ENCODE measurements around the gene AURKB. TPM values are rescaled to one million over a fixed set of nuclear protein-coding genes. Genes with fewer than 3 reads are reported as not detected.

Gene AURKB
- total RNA-seq, 4 donors from 2014 or later, result 2.3 TPM; not detected in 3

- Histone ChIP-seq H3K27me3 (no peaks in the 10 kb centered on the region), H3K4me1 (peaks cover 36 to 41% of the 10 kb centered on the region in 2 donors), H3K36me3 (peaks cover 0 to 19% of the 10 kb centered on the region in 2 donors), H3K4me3 (peak overlapping the region; percentile 51 to 92 (median 62)), H3K9me3 (no peaks in the 10 kb centered on the region), H3K27ac (peak overlapping the region; percentile 98 to 100 (median 99))
- peak; percentile 17 to 21 for ATAC-seq
- intact Hi-C loops (cut with DNase I; ENCODE audit: low total_unique reads), result loop anchor here (2.0 kb wide), 1 partner anchor 60 kb away; no protein-coding TSS in a partner anchor
- in situ Hi-C loops (cut with MboI; ENCODE audit: low sequenced_read_pairs in 4 of 4), result no loop called here
- peak in 1 of 2 donors; percentile 49 for DNase-seq
- no peak for TF ChIP-seq POLR2A (IDR thresholded peaks at IDR 0.05)
- TF ChIP-seq, protein P1, sequence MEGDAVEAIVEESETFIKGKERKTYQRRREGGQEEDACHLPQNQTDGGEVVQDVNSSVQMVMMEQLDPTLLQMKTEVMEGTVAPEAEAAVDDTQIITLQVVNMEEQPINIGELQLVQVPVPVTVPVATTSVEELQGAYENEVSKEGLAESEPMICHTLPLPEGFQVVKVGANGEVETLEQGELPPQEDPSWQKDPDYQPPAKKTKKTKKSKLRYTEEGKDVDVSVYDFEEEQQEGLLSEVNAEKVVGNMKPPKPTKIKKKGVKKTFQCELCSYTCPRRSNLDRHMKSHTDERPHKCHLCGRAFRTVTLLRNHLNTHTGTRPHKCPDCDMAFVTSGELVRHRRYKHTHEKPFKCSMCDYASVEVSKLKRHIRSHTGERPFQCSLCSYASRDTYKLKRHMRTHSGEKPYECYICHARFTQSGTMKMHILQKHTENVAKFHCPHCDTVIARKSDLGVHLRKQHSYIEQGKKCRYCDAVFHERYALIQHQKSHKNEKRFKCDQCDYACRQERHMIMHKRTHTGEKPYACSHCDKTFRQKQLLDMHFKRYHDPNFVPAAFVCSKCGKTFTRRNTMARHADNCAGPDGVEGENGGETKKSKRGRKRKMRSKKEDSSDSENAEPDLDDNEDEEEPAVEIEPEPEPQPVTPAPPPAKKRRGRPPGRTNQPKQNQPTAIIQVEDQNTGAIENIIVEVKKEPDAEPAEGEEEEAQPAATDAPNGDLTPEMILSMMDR (IDR thresholded peaks at IDR 0.05 in 4 of 5, conservative IDR thresholded peaks at IDR 0.05 in 1 of 5), result no peak
These were observed 47.1 kb downstream of the AURKB start for GRCh38 chr17:8162997-8163977.

GRCh38 chr17:8162233-8162996 lies 48.0 kb downstream of the AURKB start, which contains the start of gene VAMP2:
TSS of gene VAMP2 (minus strand) at chr17:8162948. CDS start at chr17:8162879, 69 bp downstream.
- Histone ChIP-seq H3K36me3 (peaks cover 0 to 19% of the 10 kb centered on the region in 2 donors), H3K9me3 (no peaks in the 10 kb centered on the region), H3K27me3 (no peaks in the 10 kb centered on the region), H3K27ac (peak within 1 kb of the TSS; percentile 98 to 100 (median 99)), H3K4me1 (peaks cover 38 to 49% of the 10 kb centered on the region in 2 donors), H3K4me3 (peak within 1 kb of the TSS; percentile 74 to 92 (median 78))
- intact Hi-C loops (cut with DNase I; ENCODE audit: low total_unique reads) (loop anchor here (2.0 kb wide), 1 partner anchor 60 kb away; no protein-coding TSS in a partner anchor), in situ Hi-C loops (cut with MboI; ENCODE audit: low sequenced_read_pairs in 4 of 4) (no loop called here)
- TF ChIP-seq, protein P1 (IDR thresholded peaks at IDR 0.05 in 4 of 5, conservative IDR thresholded peaks at IDR 0.05 in 1 of 5), result peak in 3 of 5 experiments; percentile 25 to 50 (median 35)
- TF ChIP-seq POLR2A (IDR thresholded peaks at IDR 0.05), result peak; percentile 90 to 91
- ATAC-seq (peak; percentile 50 to 55), DNase-seq (peak in 1 of 2 donors; percentile 79)

DNA sequence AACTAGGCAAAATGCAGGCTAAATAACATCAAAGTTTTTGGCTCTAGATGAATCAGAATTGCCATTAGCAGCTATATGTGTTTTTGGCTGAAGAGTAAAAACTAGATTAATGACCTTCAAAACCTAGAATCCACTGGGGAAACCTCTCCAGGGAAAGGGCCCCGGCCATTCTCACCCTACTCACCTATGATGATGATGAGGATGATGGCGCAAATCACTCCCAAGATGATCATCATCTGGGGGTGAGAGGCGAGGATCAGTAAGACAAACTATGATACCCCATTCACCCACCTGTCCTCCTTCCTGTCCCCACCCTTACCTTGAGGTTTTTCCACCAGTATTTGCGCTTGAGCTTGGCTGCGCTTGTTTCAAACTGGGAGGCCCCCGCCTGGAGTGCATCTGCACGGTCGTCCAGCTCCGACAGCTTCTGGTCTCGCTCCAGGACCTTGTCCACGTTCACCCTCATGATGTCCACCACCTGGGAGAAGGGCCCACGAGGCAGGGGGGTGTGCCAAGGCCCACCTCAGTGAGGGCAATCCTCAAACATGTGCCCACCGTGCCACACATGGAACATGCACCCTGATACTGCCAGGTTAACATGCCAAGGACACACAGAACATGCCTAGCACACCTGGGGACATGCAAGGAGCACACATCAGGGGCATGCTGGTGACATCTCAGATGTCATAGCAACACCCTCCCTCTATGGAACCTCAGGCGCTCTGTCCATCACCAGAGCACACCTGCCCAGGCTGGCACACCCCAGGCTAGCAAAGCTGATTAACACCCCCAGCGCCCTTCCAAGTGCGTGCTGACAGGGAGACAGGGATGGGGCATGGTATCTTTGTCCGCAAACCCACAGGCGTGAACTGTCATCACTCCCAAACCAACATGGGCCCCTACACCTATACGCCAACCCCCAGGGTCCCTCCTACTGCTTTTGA lies 48.8 kb downstream of the AURKB start:
- H3K4me3 ChIP-seq, result peak overlapping the region; percentile 74 to 92 (median 78)
- DNase-seq, result no peak
- no peaks in the 10 kb centered on the region for H3K9me3 ChIP-seq
- TF ChIP-seq, protein P1 (IDR thresholded peaks at IDR 0.05 in 4 of 5, conservative IDR thresholded peaks at IDR 0.05 in 1 of 5), result no peak
- TF ChIP-seq POLR2A (IDR thresholded peaks at IDR 0.05), result no peak
- in situ Hi-C loops (cut with MboI; ENCODE audit: low sequenced_read_pairs in 4 of 4) (no loop called here), intact Hi-C loops (cut with DNase I; ENCODE audit: low total_unique reads) (loop anchor here (2.0 kb wide), 1 partner anchor 61 kb away; no protein-coding TSS in a partner anchor)
- peak overlapping the region; percentile 98 to 100 (median 99) for H3K27ac ChIP-seq
- H3K27me3 ChIP-seq, result no peaks in the 10 kb centered on the region
- H3K4me1 ChIP-seq, result peaks cover 41 to 55% of the 10 kb centered on the region in 2 donors
- peaks cover 0 to 19% of the 10 kb centered on the region in 2 donors for H3K36me3 ChIP-seq
- ATAC-seq, result no peak

Measured in gastrocnemius medialis (tissue), 4 donors.